IMR-90 (cell line): ENCODE results near the gene SHC2. TPM values are rescaled to one million over a fixed set of nuclear protein-coding genes. Genes with fewer than 3 reads are reported as not detected.

ENCODE experiments used
- ATAC-seq: fragments of 200-7000 bp; cut with Tn5 transposase; 2 replicates; pipeline ENCODE4 v1.9.1; 2020; ENCODE audit warnings: low read depth, mild to moderate bottlenecking, moderate library complexity
- BruUV-seq: library from RNA; stranded (reverse); fragments of 400-500 nt; replicated peaks from 2 replicates; lab custom pipeline; 2021; lab: Mats Ljungman, UMichigan
- CTCF ChIA-PET: fragments of 300-600 bp; formaldehyde crosslinking; extraction: SDS; loops from one replicate; lab custom pipeline; 2021; ENCODE audit warnings: antibody characterized with exemption; lab: Yijun Ruan, JAX
- POLR2A ChIA-PET: fragments of 300-600 bp; sonication (Branson Sonifier 250); formaldehyde crosslinking; loops from one replicate; lab custom pipeline; 2022; ENCODE audit warnings: antibody characterized with exemption; ENCODE audit not compliant: unreplicated experiment; lab: Charles Lee
- DNase-seq: peaks from one replicate; pipeline ENCODE4 v3.0.0; 2013
- H2AFZ ChIP-seq: replicated peaks from 2 replicates; pipeline ENCODE3; 2013; ENCODE audit warnings: low read length, mild to moderate bottlenecking; ENCODE audit not compliant: poor library complexity
- H2AK5ac ChIP-seq: 2 replicates; pipeline ENCODE4 v1.6.1; 2013; ENCODE audit warnings: low read depth, low read length, inconsistent platforms
- H2AK9ac ChIP-seq: replicated peaks from 2 replicates; pipeline ENCODE3; 2013; ENCODE audit warnings: mild to moderate bottlenecking, low read depth, low read length, moderate library complexity; ENCODE audit not compliant: poor library complexity
- H2BK120ac ChIP-seq: 2 replicates; pipeline ENCODE4 v1.6.1; 2013; ENCODE audit warnings: low read depth, low read length, inconsistent platforms
- H2BK15ac ChIP-seq: 3 replicates; pipeline ENCODE4 v1.6.1; 2013; ENCODE audit warnings: low read depth, low read length, inconsistent platforms
- H2BK20ac ChIP-seq: 2 replicates; pipeline ENCODE4 v1.6.1; 2013; ENCODE audit warnings: low read depth, mild to moderate bottlenecking, inconsistent platforms, low read length, moderate library complexity
- H2BK5ac ChIP-seq: 2 replicates; pipeline ENCODE4 v1.6.1; 2013; ENCODE audit warnings: mild to moderate bottlenecking, low read depth, low read length, inconsistent platforms; ENCODE audit not compliant: poor library complexity, severe bottlenecking
- H3K14ac ChIP-seq: replicated peaks from 2 replicates; pipeline ENCODE4 v1.6.1; 2013; ENCODE audit warnings: low read depth, low read length, inconsistent platforms
- H3K18ac ChIP-seq: 2 replicates; pipeline ENCODE4 v1.6.1; 2013; ENCODE audit warnings: low read depth, low read length, control low read depth
- H3K23ac ChIP-seq: 2 replicates; pipeline ENCODE4 v1.6.1; 2013; ENCODE audit warnings: low read depth, low read length, inconsistent platforms
- H3K27ac ChIP-seq: 2 replicates; pipeline ENCODE4 v1.5.1; 2013; ENCODE audit warnings: mild to moderate bottlenecking, control low read depth, low read length; ENCODE audit not compliant: insufficient read depth
- H3K27me3 ChIP-seq: 2 replicates; pipeline ENCODE4 v1.6.1; 2013; ENCODE audit warnings: low read length; ENCODE audit not compliant: control insufficient read depth, insufficient read depth
- H3K36me3 ChIP-seq: 2 replicates; pipeline ENCODE4 v1.6.1; 2013; ENCODE audit warnings: low read length, mixed read lengths; ENCODE audit not compliant: control insufficient read depth, insufficient read depth
- H3K4ac ChIP-seq: 2 replicates; pipeline ENCODE4 v1.6.1; 2013; ENCODE audit warnings: low read depth, low read length, inconsistent platforms
- H3K4me1 ChIP-seq: 2 replicates; pipeline ENCODE4 v1.6.1; 2013; ENCODE audit warnings: low read length, mixed read lengths; ENCODE audit not compliant: control insufficient read depth, insufficient read depth
- H3K4me2 ChIP-seq: 2 replicates; pipeline ENCODE4 v1.6.1; 2013; ENCODE audit warnings: low read depth, mild to moderate bottlenecking, control low read depth, low read length, moderate library complexity
- H3K4me3 ChIP-seq: 2 replicates; pipeline ENCODE4 v1.5.1; 2013; ENCODE audit warnings: low read depth, mild to moderate bottlenecking, control low read depth, low read length, moderate library complexity; ENCODE audit not compliant: insufficient read depth
- H3K56ac ChIP-seq: 2 replicates; pipeline ENCODE4 v1.6.1; 2013; ENCODE audit warnings: low read length, inconsistent platforms; ENCODE audit not compliant: insufficient read depth; ENCODE audit errors: extremely low read depth
- H3K79me1 ChIP-seq, 2 experiments: 2 replicates each; pipeline ENCODE4 v1.6.1; 2013; ENCODE audit warnings: low read length in 2 of 2, inconsistent platforms in 1 of 2, low read depth in 1 of 2
- H3K9ac ChIP-seq: 2 replicates; pipeline ENCODE4 v1.6.1; 2013; ENCODE audit warnings: low read depth, low read length, control low read depth
- H3K9me1 ChIP-seq: 2 replicates; pipeline ENCODE4 v1.6.1; 2013; ENCODE audit warnings: low read length, inconsistent platforms; ENCODE audit not compliant: insufficient read depth
- H3K9me3 ChIP-seq: 2 replicates; pipeline ENCODE4 v1.6.1; 2013; ENCODE audit warnings: low read length; ENCODE audit not compliant: control insufficient read depth, insufficient read depth
- H4K20me1 ChIP-seq: 2 replicates; pipeline ENCODE4 v1.6.1; 2013; ENCODE audit warnings: low read length, inconsistent platforms; ENCODE audit not compliant: insufficient read depth
- H4K5ac ChIP-seq: 2 replicates; pipeline ENCODE4 v1.6.1; 2013; ENCODE audit warnings: mild to moderate bottlenecking, low read depth, low read length, control low read depth
- H4K8ac ChIP-seq, 2 experiments: 2 replicates each; pipeline ENCODE4 v1.6.1; 2013; ENCODE audit warnings: low read depth in 2 of 2, low read length in 2 of 2, control low read depth in 1 of 2, inconsistent platforms in 1 of 2
- H4K91ac ChIP-seq: 2 replicates; pipeline ENCODE4 v1.6.1; 2013; ENCODE audit warnings: low read depth, low read length, inconsistent platforms; ENCODE audit not compliant: insufficient read depth
- POLR2A ChIP-seq: IDR thresholded peaks from 2 replicates; pipeline ENCODE4 v1.6.1; 2012; ENCODE audit warnings: mild to moderate bottlenecking, low read depth, low read length
- WGBS, 2 experiments: methylation state at CpG; one replicate each; pipeline versions ENCODE4 v1.1.5 to v1.1.7; 2013; ENCODE audit warnings: missing lambda C conversion rate in 2 of 2; ENCODE audit not compliant: insufficient read length in 1 of 2; ENCODE audit errors: extremely low coverage in 2 of 2; 5-methylcytosine and 5-hydroxymethylcytosine counted together
- dilution Hi-C: fragments of 300-500 bp; cut with HindIII; formaldehyde crosslinking; loops from one replicate; pipeline ENCODE4 v1.14.3; 2018; ENCODE audit warnings: low sequenced_read_pairs; ENCODE audit not compliant: unreplicated experiment
- in situ Hi-C: fragments of 300-500 bp; cut with MboI; formaldehyde crosslinking; loops from 3 replicates; pipeline ENCODE4 v1.14.3; 2019; ENCODE audit warnings: low sequenced_read_pairs, inconsistent platforms, mixed read lengths
- intact Hi-C: fragments of 100-400 bp; cut with micrococcal nuclease; formaldehyde crosslinking; loops from 2 replicates; pipeline ENCODE4 v1.10.0; 2022
- polyA plus RNA-seq, 3 experiments: library from polyadenylated mRNA; depleted of rRNA; stranded (reverse); fragments of >200 nt; gene quantifications; 2 replicates each; pipeline ENCODE4 v1.2.3, GENCODE V29; 2012; ENCODE audit warnings: low replicate concordance in 1 of 3
- total RNA-seq: library from RNA; depleted of rRNA; stranded (reverse); fragments of >200 nt; gene quantifications from 2 replicates; pipeline ENCODE4 v1.2.3, GENCODE V29; 2012

Gene SHC2
- total and polyA plus RNA-seq, 2 of the 4 experiments (the other 2 are of a cell fraction): 0.68 TPM; not detected in 1

GRCh38 chr19:397941-398706, 62.7 kb downstream of the SHC2 start:
- Histone ChIP-seq H4K8ac (no peak overlapping the region), H2BK15ac (no peak overlapping the region), H3K9me3 (peaks cover 3% of the 10 kb centered on the region; the same call in 1 of the 2 replicates), H3K27ac (no peak overlapping the region), H3K4me3 (no peak overlapping the region), H4K20me1 (peaks cover 1% of the 10 kb centered on the region; the same call in 1 of the 2 replicates), H4K5ac (no peak overlapping the region), H3K23ac (no peak overlapping the region), H3K56ac (no peak overlapping the region), H3K36me3 (no peaks in the 10 kb centered on the region), H3K18ac (no peak overlapping the region), H3K14ac (no peak overlapping the region), H2BK5ac (no peak overlapping the region), H2AK5ac (no peak overlapping the region), H3K4ac (no peak overlapping the region), H3K4me2 (no peak overlapping the region), H3K27me3 (peaks cover 2% of the 10 kb centered on the region; the same call in 1 of the 2 replicates), H2AK9ac (no peak overlapping the region), H3K9me1 (no peaks in the 10 kb centered on the region), H2BK20ac (no peak overlapping the region), H3K4me1 (no peaks in the 10 kb centered on the region), H4K91ac (no peak overlapping the region), H3K79me1 (no peaks in the 10 kb centered on the region), H2AFZ (no peak overlapping the region), H2BK120ac (no peak overlapping the region), H3K9ac (no peak overlapping the region)
- in situ Hi-C loops (no loop called here), dilution Hi-C loops (no loop called here), intact Hi-C loops (no loop called here)
- no TSS peak for BruUV-seq
- ChIA-PET POLR2A (no interaction called here), CTCF (no interaction called here)
- no peak for DNase-seq
- WGBS, 2 experiments: 88% methylated on average over 25 of the region's 31 CpGs; no CpG with 5 or more reads in 1 of the 2 experiments
- TF ChIP-seq POLR2A: no peak
- ATAC-seq: no peak
